ENCODE results near the gene FYN. TPM values are rescaled to one million over a fixed set of nuclear protein-coding genes. Genes with fewer than 3 reads are reported as not detected.

Gene FYN
- polyA plus RNA-seq, 3 donors from 2014 or later = 358 to 488 (median 414) TPM

- peak overlapping the region; percentile 100 for H3K27ac Mint-ChIP-seq
- H3K27me3 Mint-ChIP-seq (ENCODE audit: low read depth in 3 of 3) = peaks cover 19 to 25% (median 23%) of the 10 kb centered on the region in 3 donors
- H3K9me3 Mint-ChIP-seq = no peaks in the 10 kb centered on the region
- H3K36me3 Mint-ChIP-seq = peaks cover 6 to 14% (median 11%) of the 10 kb centered on the region in 3 donors
- H3K4me1 Mint-ChIP-seq = peaks cover 93 to 99% of the 10 kb centered on the region in 2 donors
- peak overlapping the region; percentile 61 to 90 (median 71) for H3K4me3 Mint-ChIP-seq
- DNase-seq = no peak
These were observed 104.9 kb downstream of the FYN start for GRCh38 chr6:111768431-111768770.

GRCh38 chr6:111767752-111768430, 105.4 kb downstream of the FYN start:
- DNase-seq = peak; percentile 73 to 78 (median 77)
- H3K27me3 Mint-ChIP-seq (ENCODE audit: low read depth in 3 of 3) = peaks cover 19 to 26% (median 25%) of the 10 kb centered on the region in 3 donors
- peaks cover 98 to 100% of the 10 kb centered on the region in 2 donors for H3K4me1 Mint-ChIP-seq
- H3K27ac Mint-ChIP-seq = peak overlapping the region; percentile 100
- H3K36me3 Mint-ChIP-seq = peaks cover 6 to 14% (median 11%) of the 10 kb centered on the region in 3 donors
- H3K9me3 Mint-ChIP-seq = no peaks in the 10 kb centered on the region
- H3K4me3 Mint-ChIP-seq = peak overlapping the region; percentile 61 to 90 (median 71)

- no peaks in the 10 kb centered on the region for H3K9me3 Mint-ChIP-seq
- H3K4me1 Mint-ChIP-seq = peaks cover 100% of the 10 kb centered on the region in 2 donors
- peaks cover 24 to 37% (median 26%) of the 10 kb centered on the region in 3 donors for H3K27me3 Mint-ChIP-seq (ENCODE audit: low read depth in 3 of 3)
- H3K27ac Mint-ChIP-seq = peak overlapping the region; percentile 100
- no peak for DNase-seq
- H3K36me3 Mint-ChIP-seq = peaks cover 0 to 10% (median 7%) of the 10 kb centered on the region in 3 donors
- peak overlapping the region; percentile 77 to 91 (median 84) for H3K4me3 Mint-ChIP-seq
These were observed 106.9 kb downstream of the FYN start for GRCh38 chr6:111766201-111766857.

DNA sequence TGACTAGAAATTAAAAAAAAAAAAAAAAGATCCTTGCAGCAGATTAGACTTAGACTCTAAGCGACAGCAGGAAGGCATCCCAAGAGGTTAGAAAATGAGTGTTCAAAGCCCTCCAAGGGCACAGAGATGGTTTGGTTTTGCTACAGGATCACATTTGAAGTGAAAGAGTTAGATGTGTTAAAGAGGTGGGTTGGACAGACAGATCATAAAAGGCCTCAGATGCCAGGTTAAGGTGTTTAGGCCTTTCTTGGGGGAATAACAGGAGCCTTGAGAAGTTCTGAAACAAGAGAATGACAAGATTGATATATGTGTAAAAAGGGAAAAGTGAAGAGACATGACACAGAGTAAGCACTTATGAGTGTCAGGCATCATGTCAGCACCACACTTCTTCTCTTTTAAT, 107.5 kb downstream of the FYN start:
- Mint-ChIP-seq H3K9me3 (no peaks in the 10 kb centered on the region), H3K4me3 (peak overlapping the region; percentile 77 to 91 (median 84)), H3K4me1 (peaks cover 100% of the 10 kb centered on the region in 2 donors), H3K27me3 (ENCODE audit: low read depth in 3 of 3) (peaks cover 26 to 40% (median 29%) of the 10 kb centered on the region in 3 donors), H3K36me3 (peaks cover 0 to 10% (median 6%) of the 10 kb centered on the region in 3 donors), H3K27ac (peak overlapping the region; percentile 100)
- no peak for DNase-seq

- Mint-ChIP-seq H3K27ac (peak overlapping the region; percentile 100), H3K4me1 (peaks cover 100% of the 10 kb centered on the region in 2 donors), H3K27me3 (ENCODE audit: low read depth in 3 of 3) (peaks cover 35 to 51% (median 37%) of the 10 kb centered on the region in 3 donors), H3K9me3 (no peaks in the 10 kb centered on the region), H3K4me3 (peak overlapping the region; percentile 77 to 91 (median 84)), H3K36me3 (peaks cover 1 to 14% (median 7%) of the 10 kb centered on the region in 3 donors)
- DNase-seq = peak; percentile 77 to 83 (median 78)
These were observed 108.7 kb downstream of the FYN start for GRCh38 chr6:111764238-111765175.

GRCh38 chr6:111763381-111763780, 109.9 kb downstream of the FYN start:
- Mint-ChIP-seq H3K27ac (peak overlapping the region; percentile 100), H3K27me3 (ENCODE audit: low read depth in 3 of 3) (peaks cover 45 to 62% (median 47%) of the 10 kb centered on the region in 3 donors), H3K4me3 (peak overlapping the region in 4 of 5 donors; percentile 83 to 91 (median 87)), H3K9me3 (no peaks in the 10 kb centered on the region), H3K36me3 (peaks cover 4 to 23% (median 13%) of the 10 kb centered on the region in 3 donors), H3K4me1 (peaks cover 100% of the 10 kb centered on the region in 2 donors)
- no peak for DNase-seq

GRCh38 chr6:111761783-111762312, 111.4 kb downstream of the FYN start:
- Mint-ChIP-seq H3K36me3 (peaks cover 10 to 29% (median 18%) of the 10 kb centered on the region in 3 donors), H3K4me3 (peak overlapping the region; percentile 83 to 91 (median 89)), H3K27me3 (ENCODE audit: low read depth in 3 of 3) (peaks cover 46 to 67% (median 47%) of the 10 kb centered on the region in 3 donors), H3K9me3 (no peaks in the 10 kb centered on the region), H3K27ac (peak overlapping the region; percentile 100), H3K4me1 (peaks cover 99 to 100% of the 10 kb centered on the region in 2 donors)
- DNase-seq = peak in 2 of 3 donors; percentile 38 to 53

- H3K4me1 Mint-ChIP-seq = peaks cover 96 to 100% of the 10 kb centered on the region in 2 donors
- peak overlapping the region; percentile 83 to 91 (median 89) for H3K4me3 Mint-ChIP-seq
- H3K36me3 Mint-ChIP-seq = peaks cover 10 to 29% (median 18%) of the 10 kb centered on the region in 3 donors
- H3K9me3 Mint-ChIP-seq = no peaks in the 10 kb centered on the region
- H3K27ac Mint-ChIP-seq = peak overlapping the region; percentile 100
- H3K27me3 Mint-ChIP-seq (ENCODE audit: low read depth in 3 of 3) = peaks cover 46 to 67% (median 46%) of the 10 kb centered on the region in 3 donors
- no peak for DNase-seq
These were observed 112.0 kb downstream of the FYN start for GRCh38 chr6:111761212-111761611.

- H3K27ac Mint-ChIP-seq = peak overlapping the region; percentile 100
- peak overlapping the region; percentile 87 to 95 (median 90) for H3K4me3 Mint-ChIP-seq
- peak; percentile 91 to 94 (median 93) for DNase-seq
These were observed 113.1 kb downstream of the FYN start for GRCh38 chr6:111759836-111760785.

GRCh38 chr6:111759331-111759835, 113.9 kb downstream of the FYN start:
- DNase-seq = no peak
- H3K36me3 Mint-ChIP-seq = peaks cover 10 to 29% (median 22%) of the 10 kb centered on the region in 3 donors
- H3K27me3 Mint-ChIP-seq (ENCODE audit: low read depth in 3 of 3) = peaks cover 36 to 60% (median 44%) of the 10 kb centered on the region in 3 donors
- H3K4me3 Mint-ChIP-seq = peak overlapping the region; percentile 87 to 95 (median 90)
- peaks cover 96 to 100% of the 10 kb centered on the region in 2 donors for H3K4me1 Mint-ChIP-seq
- no peaks in the 10 kb centered on the region for H3K9me3 Mint-ChIP-seq
- peak overlapping the region; percentile 100 for H3K27ac Mint-ChIP-seq

More at GRCh38 chr6:111759836-111760785, 113.1 kb downstream of the FYN start:
- H3K27me3 Mint-ChIP-seq (ENCODE audit: low read depth in 3 of 3) = peaks cover 42 to 67% (median 46%) of the 10 kb centered on the region in 3 donors
- peaks cover 9 to 29% (median 21%) of the 10 kb centered on the region in 3 donors for H3K36me3 Mint-ChIP-seq
- peaks cover 96 to 100% of the 10 kb centered on the region in 2 donors for H3K4me1 Mint-ChIP-seq
- H3K9me3 Mint-ChIP-seq = no peaks in the 10 kb centered on the region

GRCh38 chr6:111758608-111759329, 114.5 kb downstream of the FYN start:
- Mint-ChIP-seq H3K27ac (peak overlapping the region; percentile 100), H3K27me3 (ENCODE audit: low read depth in 3 of 3) (peaks cover 33 to 55% (median 43%) of the 10 kb centered on the region in 3 donors), H3K9me3 (no peaks in the 10 kb centered on the region), H3K36me3 (peaks cover 10 to 29% (median 23%) of the 10 kb centered on the region in 3 donors), H3K4me3 (peak overlapping the region; percentile 87 to 95 (median 90)), H3K4me1 (peaks cover 96 to 100% of the 10 kb centered on the region in 2 donors)
- peak; percentile 34 to 59 (median 41) for DNase-seq
